Measurements from ENCODE around the gene FSTL3. TPM values are rescaled to one million over a fixed set of nuclear protein-coding genes. Genes with fewer than 3 reads are reported as not detected.

FSTL3 gene
- polyA plus RNA-seq, 1 experiment, result 21.2 TPM

DNA sequence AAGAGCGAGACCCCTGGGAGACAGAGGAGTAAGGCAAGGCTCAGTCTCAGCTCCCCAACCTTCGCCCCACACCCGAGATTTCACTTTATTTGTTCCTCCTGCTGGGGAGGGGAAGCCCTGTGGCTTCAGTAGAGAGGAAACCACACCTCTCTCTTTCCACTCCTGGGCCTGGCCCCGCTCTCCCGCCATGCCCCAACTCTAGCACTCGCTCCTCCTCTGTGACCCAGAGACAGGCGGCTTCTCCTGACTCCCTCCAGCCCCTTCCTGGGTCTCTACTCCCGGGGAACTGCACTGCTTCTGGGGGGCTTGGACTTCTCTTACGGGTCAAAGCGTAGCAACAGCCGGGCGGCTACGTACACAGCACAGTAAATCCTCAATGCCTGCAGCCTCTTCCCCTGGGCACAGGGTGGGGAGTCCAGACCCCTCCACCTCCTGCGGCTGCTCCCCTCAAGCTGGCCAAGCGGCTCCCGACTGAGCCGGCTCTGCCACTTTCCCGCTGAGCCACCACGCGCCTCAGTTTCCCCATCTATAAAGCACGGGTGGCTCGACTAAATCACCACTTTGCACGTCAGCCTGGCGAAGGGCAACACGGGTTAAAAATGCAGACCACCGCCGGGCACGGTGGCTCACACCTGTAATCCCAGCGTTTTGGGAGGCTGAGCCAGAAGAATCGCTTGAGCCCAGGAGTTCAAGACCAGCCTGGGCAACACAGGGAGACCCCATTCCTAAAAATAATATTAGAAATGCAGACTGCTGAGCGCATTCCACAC is 14.6 kb upstream of the FSTL3 start:
- ChIA-PET CTCF (no interaction called here), POLR2A (no interaction called here)
- no peak for DNase-seq (ENCODE audit: low read depth, low spot score)
- TF ChIP-seq, protein P1, sequence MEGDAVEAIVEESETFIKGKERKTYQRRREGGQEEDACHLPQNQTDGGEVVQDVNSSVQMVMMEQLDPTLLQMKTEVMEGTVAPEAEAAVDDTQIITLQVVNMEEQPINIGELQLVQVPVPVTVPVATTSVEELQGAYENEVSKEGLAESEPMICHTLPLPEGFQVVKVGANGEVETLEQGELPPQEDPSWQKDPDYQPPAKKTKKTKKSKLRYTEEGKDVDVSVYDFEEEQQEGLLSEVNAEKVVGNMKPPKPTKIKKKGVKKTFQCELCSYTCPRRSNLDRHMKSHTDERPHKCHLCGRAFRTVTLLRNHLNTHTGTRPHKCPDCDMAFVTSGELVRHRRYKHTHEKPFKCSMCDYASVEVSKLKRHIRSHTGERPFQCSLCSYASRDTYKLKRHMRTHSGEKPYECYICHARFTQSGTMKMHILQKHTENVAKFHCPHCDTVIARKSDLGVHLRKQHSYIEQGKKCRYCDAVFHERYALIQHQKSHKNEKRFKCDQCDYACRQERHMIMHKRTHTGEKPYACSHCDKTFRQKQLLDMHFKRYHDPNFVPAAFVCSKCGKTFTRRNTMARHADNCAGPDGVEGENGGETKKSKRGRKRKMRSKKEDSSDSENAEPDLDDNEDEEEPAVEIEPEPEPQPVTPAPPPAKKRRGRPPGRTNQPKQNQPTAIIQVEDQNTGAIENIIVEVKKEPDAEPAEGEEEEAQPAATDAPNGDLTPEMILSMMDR (IDR thresholded peaks at IDR 0.05; ENCODE audit: low read depth, low read length), result no peak
- Histone ChIP-seq H3K27ac (ENCODE audit: low read depth, low read length) (no peak overlapping the region), H3K9me3 (ENCODE audit: control insufficient read depth, insufficient read depth, low read length) (peaks cover 5% of the 10 kb centered on the region), H3K4me3 (ENCODE audit: low read depth, low read length) (peak overlapping the region; percentile 83), H3K27me3 (ENCODE audit: control insufficient read depth, insufficient read depth, low read length) (no peaks in the 10 kb centered on the region)

DNA sequence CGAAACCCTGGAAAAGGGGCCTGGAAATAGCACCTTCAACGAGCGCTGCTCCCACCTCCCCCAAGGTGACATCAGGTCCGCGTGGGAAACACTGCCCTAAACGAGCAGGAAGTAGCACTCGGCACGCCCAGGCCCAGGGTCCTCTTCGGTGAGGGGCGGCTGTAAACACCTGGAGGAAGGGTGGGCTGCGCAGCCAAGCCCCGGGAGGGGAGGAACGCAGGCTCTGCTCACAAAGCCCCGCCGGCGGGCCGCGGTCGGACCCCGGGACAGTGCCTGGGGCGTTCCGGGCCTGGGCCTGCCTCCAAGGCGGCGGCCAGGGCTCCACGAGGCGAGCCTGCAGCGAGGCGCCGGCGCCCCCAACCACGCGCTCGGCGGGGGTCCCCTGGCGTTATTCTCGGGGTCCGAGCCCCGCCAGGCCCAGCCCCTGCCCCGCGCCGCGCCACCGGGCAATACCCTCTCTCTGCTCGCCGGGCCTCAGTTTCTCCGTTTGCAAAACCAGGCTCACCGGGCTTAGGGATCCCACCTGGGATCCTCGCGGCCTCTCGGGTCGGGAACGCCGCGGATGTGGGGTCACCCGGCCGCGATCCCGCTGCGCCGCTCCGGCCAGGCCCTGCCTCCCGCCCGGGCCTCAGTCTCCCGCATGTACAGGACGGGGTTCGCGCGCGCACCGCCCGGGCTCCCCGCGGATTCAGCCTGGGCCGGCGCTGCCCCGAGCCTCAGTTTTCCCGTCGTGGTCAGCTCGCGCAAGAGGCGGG is 13.8 kb upstream of the FSTL3 start:
- ChIA-PET POLR2A (interaction anchor here (0.6 to 1.8 kb wide), 4 partner anchors 13 to 111 kb away, joined by 3 to 5 read pairs (median 4); partner anchors contain the start of gene BSG), CTCF (interaction anchor here (1.4 kb wide), 1 partner anchor 72 kb away, joined by 6 read pairs; no protein-coding TSS in a partner anchor)
- H3K27me3 ChIP-seq (ENCODE audit: control insufficient read depth, insufficient read depth, low read length), result no peaks in the 10 kb centered on the region
- DNase-seq (ENCODE audit: low read depth, low spot score), result no peak
- peak overlapping the region; percentile 83 for H3K4me3 ChIP-seq (ENCODE audit: low read depth, low read length)
- H3K9me3 ChIP-seq (ENCODE audit: control insufficient read depth, insufficient read depth, low read length), result peaks cover 13% of the 10 kb centered on the region
- H3K27ac ChIP-seq (ENCODE audit: low read depth, low read length), result no peak overlapping the region
- TF ChIP-seq, protein P1 (IDR thresholded peaks at IDR 0.05; ENCODE audit: low read depth, low read length), result no peak

DNA sequence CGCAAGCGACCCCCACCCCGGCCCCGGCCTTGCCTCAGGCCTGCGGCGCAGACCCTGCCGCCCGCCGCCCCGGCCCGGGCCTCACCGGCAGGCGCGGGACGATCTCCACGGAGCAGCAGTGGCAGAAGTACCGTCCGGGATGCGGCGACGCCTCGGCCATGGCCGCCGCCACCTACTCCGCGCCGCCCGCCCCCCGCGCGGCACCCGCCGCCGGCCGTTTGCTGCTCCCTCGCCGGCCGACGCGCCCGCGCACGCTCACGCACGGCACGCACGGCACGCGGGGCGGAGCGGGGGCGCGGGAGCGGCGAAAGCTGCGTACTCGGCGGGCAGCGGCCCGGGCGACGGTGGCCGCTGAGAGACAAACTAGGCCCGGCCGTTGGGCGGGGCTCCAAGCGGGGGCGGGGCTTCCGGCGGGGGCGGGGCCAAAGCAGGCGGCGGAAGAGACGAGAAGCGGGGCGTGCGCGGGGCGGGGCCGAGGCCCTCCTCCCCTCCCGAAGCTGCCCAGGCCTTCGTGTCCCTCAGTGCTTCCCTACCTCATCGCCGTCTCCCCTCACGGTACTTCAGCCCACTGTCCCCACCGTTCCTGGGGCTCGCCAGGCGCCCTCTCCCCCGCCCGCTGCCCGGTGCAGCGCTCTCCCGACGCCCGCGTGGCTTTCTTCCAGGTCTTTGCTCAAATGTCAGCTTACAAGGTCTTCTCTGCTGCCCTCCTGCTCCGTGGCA is 13.1 kb upstream of the FSTL3 start, which contains the start of gene RNF126:
RNF126 (minus strand) TSS at position 253 of the 720 bp plus-strand sequence; CDS start at position 160, 93 bp downstream.
- ChIA-PET POLR2A (interaction anchor here (0.5 to 1.8 kb wide), 7 partner anchors 9 to 112 kb away, joined by 3 to 5 read pairs (median 4); partner anchors contain the start of genes BSG and FSTL3), CTCF (interaction anchor here (1.4 kb wide), 1 partner anchor 71 kb away, joined by 6 read pairs; no protein-coding TSS in a partner anchor)
- peak; percentile 66 for DNase-seq (ENCODE audit: low read depth, low spot score)
- H3K4me3 ChIP-seq (ENCODE audit: low read depth, low read length), result peak within 1 kb of the TSS; percentile 83
- peak within 1 kb of the TSS; percentile 68 for H3K27ac ChIP-seq (ENCODE audit: low read depth, low read length)
- H3K9me3 ChIP-seq (ENCODE audit: control insufficient read depth, insufficient read depth, low read length), result peaks cover 16% of the 10 kb centered on the region
- H3K27me3 ChIP-seq (ENCODE audit: control insufficient read depth, insufficient read depth, low read length), result no peaks in the 10 kb centered on the region
- TF ChIP-seq, protein P1 (IDR thresholded peaks at IDR 0.05; ENCODE audit: low read depth, low read length), result no peak

DNA sequence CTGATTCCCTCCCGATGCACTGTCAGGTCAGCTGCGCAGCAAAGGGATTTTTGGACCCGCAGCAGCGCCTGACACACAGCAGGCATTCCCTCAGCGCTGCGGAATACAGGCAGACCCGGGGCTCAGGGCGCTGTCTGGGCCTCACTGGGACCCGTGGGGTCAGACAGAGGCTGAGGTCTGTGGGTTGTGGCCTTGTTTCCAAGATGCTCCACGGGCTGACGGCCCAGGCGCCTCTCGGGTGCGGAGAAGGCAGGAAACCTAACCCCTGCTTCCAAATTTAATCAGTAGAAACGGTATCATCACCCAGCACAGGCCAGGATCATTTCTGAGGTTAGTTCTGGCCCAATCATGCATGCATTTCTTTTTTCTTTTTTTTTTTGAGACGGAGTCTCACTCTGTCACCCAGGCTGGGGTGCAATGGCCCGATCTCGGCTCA is 12.5 kb upstream of the FSTL3 start:
- POLR2A ChIA-PET, result interaction anchor here (0.5 to 1.8 kb wide), 5 partner anchors 9 to 91 kb away, joined by 3 to 5 read pairs (median 4); partner anchors contain the start of genes BSG and FSTL3
- DNase-seq (ENCODE audit: low read depth, low spot score), result no peak
- Histone ChIP-seq H3K4me3 (ENCODE audit: low read depth, low read length) (peak overlapping the region; percentile 62), H3K9me3 (ENCODE audit: control insufficient read depth, insufficient read depth, low read length) (peaks cover 16% of the 10 kb centered on the region), H3K27ac (ENCODE audit: low read depth, low read length) (peak overlapping the region; percentile 68), H3K27me3 (ENCODE audit: control insufficient read depth, insufficient read depth, low read length) (no peaks in the 10 kb centered on the region)
- TF ChIP-seq, protein P1 (IDR thresholded peaks at IDR 0.05; ENCODE audit: low read depth, low read length), result no peak
- CTCF ChIA-PET, result interaction anchor here (1.4 kb wide), 1 partner anchor 71 kb away, joined by 6 read pairs; no protein-coding TSS in a partner anchor
